Measurements from ENCODE around the gene BNIP3. TPM values are rescaled to one million over a fixed set of nuclear protein-coding genes. Genes with fewer than 3 reads are reported as not detected.
A peak's percentile ranks its signal among the peaks of the same experiment; 100 is the strongest.

The BNIP3 gene
- total and polyA plus RNA-seq, 2 of the 8 experiments (the other 6 are each of a cell fraction or from before 2014, with no cell fraction given) = 25.8 to 58.9 TPM

DNA sequence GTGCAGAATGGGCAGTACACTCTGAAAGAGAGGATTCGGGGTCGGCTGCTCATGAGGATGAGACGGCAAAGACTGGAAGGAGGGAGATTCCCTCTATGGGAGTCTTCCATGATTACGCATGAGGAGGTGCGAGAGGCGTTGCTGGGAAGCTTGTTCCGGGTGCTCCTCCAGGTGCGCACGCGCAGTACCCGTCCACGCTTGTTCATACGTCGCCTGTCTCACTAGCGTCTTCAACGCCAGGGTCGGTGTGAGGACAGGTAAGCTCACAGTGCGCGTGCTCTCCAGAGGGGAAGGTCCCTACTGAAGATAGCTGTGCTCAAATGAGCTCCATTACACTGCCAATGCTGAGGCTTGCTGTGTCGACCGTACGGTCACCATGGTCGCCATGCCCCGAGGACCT, 39.3 kb upstream of the BNIP3 start:
- no peak for FAIRE-seq
- CTCF ChIA-PET (ENCODE audit: partially characterized antibody) = interaction anchor here (0.9 to 6.0 kb wide), 8 partner anchors 11 to 92 kb away, joined by 3 to 86 read pairs (median 6); partner anchors contain the start of gene BNIP3
- 97% methylated on average over 18 of the region's 24 CpGs; no CpG with 5 or more reads in 1 of the 2 experiments for WGBS, 2 experiments (ENCODE audit: extremely low coverage in 1 of 2, insufficient coverage in 1 of 2, insufficient read length in 1 of 2, insufficient replicate concordance in 2 of 2, low coverage in 1 of 2, low lambda C conversion rate in 2 of 2, missing lambda C conversion rate in 1 of 2)
- TF ChIP-seq TBP (IDR thresholded peaks at IDR 0.05; ENCODE audit: low read depth, low read length) = no peak
- TF ChIP-seq RBBP5 (IDR thresholded peaks at IDR 0.05; ENCODE audit: borderline replicate concordance, low read depth, low read length) = no peak
- no peak for TF ChIP-seq NRF1 (IDR thresholded peaks at IDR 0.05; ENCODE audit: low read depth, low read length)
- no peak for TF ChIP-seq BACH1 (IDR thresholded peaks at IDR 0.05; ENCODE audit: low read length)
- TF ChIP-seq CEBPB (IDR thresholded peaks at IDR 0.05; ENCODE audit: low read depth, low read length) = no peak
- no peak for TF ChIP-seq SRF (IDR thresholded peaks at IDR 0.05; ENCODE audit: low read depth, low read length)
- no peak for TF ChIP-seq SIN3A (conservative IDR thresholded peaks at IDR 0.05 in 1 of 2, IDR thresholded peaks at IDR 0.05 in 1 of 2; ENCODE audit: low read depth in 1 of 2, low read length in 2 of 2)
- TF ChIP-seq CTBP2 (IDR thresholded peaks at IDR 0.05; ENCODE audit: borderline replicate concordance, insufficient read depth, insufficient read length, low read length) = no peak
- TF ChIP-seq, protein P1, sequence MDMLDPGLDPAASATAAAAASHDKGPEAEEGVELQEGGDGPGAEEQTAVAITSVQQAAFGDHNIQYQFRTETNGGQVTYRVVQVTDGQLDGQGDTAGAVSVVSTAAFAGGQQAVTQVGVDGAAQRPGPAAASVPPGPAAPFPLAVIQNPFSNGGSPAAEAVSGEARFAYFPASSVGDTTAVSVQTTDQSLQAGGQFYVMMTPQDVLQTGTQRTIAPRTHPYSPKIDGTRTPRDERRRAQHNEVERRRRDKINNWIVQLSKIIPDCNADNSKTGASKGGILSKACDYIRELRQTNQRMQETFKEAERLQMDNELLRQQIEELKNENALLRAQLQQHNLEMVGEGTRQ (IDR thresholded peaks at IDR 0.05; ENCODE audit: low read length) = no peak
- TF ChIP-seq KDM5A (IDR thresholded peaks at IDR 0.05; ENCODE audit: low read length) = no peak
- TF ChIP-seq SAP30 (IDR thresholded peaks at IDR 0.05; ENCODE audit: insufficient read depth, insufficient replicate concordance, low read length) = no peak
- TF ChIP-seq TCF12 (IDR thresholded peaks at IDR 0.05; ENCODE audit: low read depth, low read length) = no peak
- no peak for TF ChIP-seq POU5F1 (IDR thresholded peaks at IDR 0.05; ENCODE audit: low read depth, low read length)

More for the DNA sequence above, 39.3 kb upstream of the BNIP3 start:
- no peak overlapping the region for H3K4ac ChIP-seq (replicated peaks; ENCODE audit: insufficient read length, low read depth, low read length)
- H3K23ac ChIP-seq (ENCODE audit: insufficient read length) = no peak overlapping the region
- H3K4me2 ChIP-seq (ENCODE audit: insufficient read depth in 1 of 2, low read depth in 2 of 2, low read length in 2 of 2) = no peak overlapping the region
- no peaks in the 10 kb centered on the region; a peak in 1 of 4 replicates for H3K9me3 ChIP-seq (ENCODE audit: insufficient read depth in 2 of 2, low read depth in 1 of 2, low read length in 1 of 2)
- no peak overlapping the region for H2AFZ ChIP-seq (ENCODE audit: low read length)
- H3K18ac ChIP-seq (ENCODE audit: extremely low read depth, low read length) = no peak overlapping the region
- POLR2A ChIA-PET (ENCODE audit: partially characterized antibody) = interaction anchor here (2.4 kb wide), 1 partner anchor 12 kb away, joined by 7 read pairs; no protein-coding TSS in a partner anchor
- no peak overlapping the region for H4K5ac ChIP-seq (ENCODE audit: insufficient read length, low read depth, low read length)
- H3K4me3 ChIP-seq (ENCODE audit: extremely low read depth in 1 of 4, insufficient read depth in 2 of 4, low read depth in 3 of 4, low read length in 4 of 4) = no peak overlapping the region
- H2BK12ac ChIP-seq (ENCODE audit: low read depth, low read length) = peak overlapping the region; percentile 87; the same call in 1 of the 2 replicates
- H3K14ac ChIP-seq (ENCODE audit: insufficient read length) = no peak overlapping the region
- H3K23me2 ChIP-seq (ENCODE audit: low read depth, low read length) = no peaks in the 10 kb centered on the region
- H2AK5ac ChIP-seq (ENCODE audit: low read depth, low read length) = 0 out of 2 replicates have a peak overlapping the region, but pooled peaks have one; percentile 58
- H3K27ac ChIP-seq (ENCODE audit: low read depth, low read length) = no peak overlapping the region
- DNase-seq (ENCODE audit: low read depth in 1 of 2, low spot score in 2 of 2) = no peak
- no peak overlapping the region for H3K9ac ChIP-seq (replicated peaks in 1 of 4; ENCODE audit: extremely low read depth in 1 of 4, low read depth in 3 of 4, low read length in 3 of 4)
- H2BK20ac ChIP-seq (ENCODE audit: low read length) = no peak overlapping the region
- no peaks in the 10 kb centered on the region for H4K20me1 ChIP-seq (replicated peaks in 1 of 2; ENCODE audit: control insufficient read depth in 1 of 2, insufficient read depth in 2 of 2, low read length in 2 of 2)
- no peak overlapping the region for H2BK15ac ChIP-seq (ENCODE audit: low read length)
- H4K8ac ChIP-seq (ENCODE audit: extremely low read depth, insufficient read depth, low read length) = no peak overlapping the region
- no peak overlapping the region for H3K56ac ChIP-seq (replicated peaks; ENCODE audit: insufficient read length, low read depth, low read length)
- peaks cover 2% of the 10 kb centered on the region; the same call in 1 of the 2 replicates for H3K79me1 ChIP-seq (ENCODE audit: low read depth, low read length)
- H3K4me1 ChIP-seq (replicated peaks in 1 of 4; ENCODE audit: control insufficient read depth in 3 of 4, insufficient read depth in 4 of 4, low read length in 3 of 4) = peaks cover 2 to 8% (median 4%) of the 10 kb centered on the region in 4 experiments; a peak in 5 of 7 replicates
- no peaks in the 10 kb centered on the region for H3K79me2 ChIP-seq (ENCODE audit: control insufficient read depth in 1 of 2, insufficient read depth in 2 of 2, low read length in 2 of 2)
- no peak overlapping the region for H2BK5ac ChIP-seq (ENCODE audit: low read depth, low read length)
- no peak overlapping the region for H2BK120ac ChIP-seq (replicated peaks; ENCODE audit: low read depth, low read length)
- H3K36me3 ChIP-seq (ENCODE audit: control insufficient read depth in 2 of 4, insufficient read depth in 4 of 4, low read length in 3 of 4) = no peaks in the 10 kb centered on the region
- peaks cover 0 to 8% (median 1%) of the 10 kb centered on the region in 4 experiments; a peak in 3 of 7 replicates for H3K27me3 ChIP-seq (replicated peaks in 1 of 4; ENCODE audit: control insufficient read depth in 3 of 4, extremely low read depth in 1 of 4, insufficient read depth in 3 of 4, low read length in 3 of 4)
- H4K91ac ChIP-seq (replicated peaks; ENCODE audit: insufficient read length, low read length) = no peak overlapping the region
